H7 (cell line): ENCODE data around the gene SYT3. TPM values are rescaled to one million over a fixed set of nuclear protein-coding genes. Genes with fewer than 3 reads are reported as not detected.
"Not testable (repeated sequence)": the region's sequence is repeated elsewhere in the genome, so short reads cannot be mapped to it uniquely, and the experiment has no call there.

Source experiments
- DNase-seq: peaks from one replicate; pipeline ENCODE4 v3.0.0; 2012
- H3K27me3 ChIP-seq: 2 replicates; pipeline ENCODE4 v1.6.0; 2011; ENCODE audit warnings: mild to moderate bottlenecking, low read length; ENCODE audit not compliant: control insufficient read depth, insufficient read depth
- H3K36me3 ChIP-seq: replicated peaks from 2 replicates; pipeline ENCODE4 v1.5.1; 2011; ENCODE audit warnings: low read length; ENCODE audit not compliant: control insufficient read depth, insufficient read depth
- H3K4me3 ChIP-seq: 2 replicates; pipeline ENCODE4 v1.5.1; 2011; ENCODE audit warnings: low read depth, mild to moderate bottlenecking, control low read depth, low read length, moderate library complexity; ENCODE audit not compliant: insufficient read depth
- total RNA-seq: library from RNA; depleted of rRNA; stranded (reverse); fragments of >200 nt; shearing (Covaris generic); gene quantifications from 2 replicates; pipeline ENCODE4 v1.2.3, GENCODE V29; 2014

SYT3 gene
- total RNA-seq, 1 experiment from 2014 or later = 0.66 TPM

DNA sequence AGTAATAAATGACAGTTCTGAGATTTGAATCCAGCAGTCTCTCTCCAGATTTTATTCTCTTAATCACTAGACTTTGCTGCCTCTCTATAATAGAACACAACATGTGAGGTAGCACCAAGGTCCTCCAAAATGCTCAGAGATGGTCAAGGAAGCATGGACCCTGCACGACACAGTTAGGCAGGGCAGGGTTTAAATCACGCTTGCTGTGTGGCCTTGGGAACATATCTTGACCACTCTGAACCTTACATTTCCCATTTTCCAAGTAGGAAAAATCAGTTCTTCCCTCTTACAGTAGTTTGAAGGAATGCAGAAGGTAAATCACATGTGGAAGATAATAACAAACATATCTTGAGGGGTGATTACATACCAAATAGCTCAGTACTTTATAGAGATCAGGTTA, 6.3 kb downstream of the SYT3 start:
- peaks cover 5% of the 10 kb centered on the region for H3K27me3 ChIP-seq
- no peak overlapping the region for H3K4me3 ChIP-seq
- DNase-seq = no peak
- H3K36me3 ChIP-seq = no peaks in the 10 kb centered on the region

DNA sequence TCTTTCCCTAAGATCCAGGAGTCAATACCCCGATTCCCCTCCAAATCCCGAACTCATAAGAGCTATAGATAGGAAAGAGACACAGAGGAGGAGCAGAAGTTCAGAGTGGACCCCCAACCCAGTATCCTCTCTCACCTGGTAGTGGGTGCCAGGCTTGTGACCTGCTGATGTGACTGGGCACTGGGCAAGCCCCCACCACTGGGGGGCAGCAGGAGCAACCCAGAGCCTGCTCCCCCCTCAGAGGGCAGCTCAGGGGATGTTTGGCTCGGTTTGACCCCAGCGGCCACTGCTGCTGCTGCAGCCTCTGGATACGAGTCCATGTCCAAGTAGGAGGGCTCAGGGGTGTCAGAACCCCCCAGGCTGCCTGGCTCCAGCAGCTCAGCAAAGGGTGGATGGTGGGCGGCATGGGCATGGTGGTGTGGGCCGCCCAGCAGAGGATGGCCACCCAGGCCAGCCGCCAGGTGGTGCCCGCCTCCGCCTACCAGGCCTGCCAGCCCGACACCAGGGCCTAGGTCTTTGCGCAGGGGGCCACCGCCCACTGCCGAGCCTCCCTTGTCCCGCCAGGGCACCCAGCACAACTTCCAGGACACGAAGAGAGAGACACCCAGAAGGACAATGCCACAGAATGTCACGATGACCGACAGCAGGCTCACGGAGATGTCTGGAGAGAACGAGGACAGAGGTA, 7.4 kb downstream of the SYT3 start:
- H3K27me3 ChIP-seq = no peaks in the 10 kb centered on the region
- no peaks in the 10 kb centered on the region for H3K36me3 ChIP-seq
- DNase-seq = peak; percentile 83
- no peak overlapping the region for H3K4me3 ChIP-seq

DNA sequence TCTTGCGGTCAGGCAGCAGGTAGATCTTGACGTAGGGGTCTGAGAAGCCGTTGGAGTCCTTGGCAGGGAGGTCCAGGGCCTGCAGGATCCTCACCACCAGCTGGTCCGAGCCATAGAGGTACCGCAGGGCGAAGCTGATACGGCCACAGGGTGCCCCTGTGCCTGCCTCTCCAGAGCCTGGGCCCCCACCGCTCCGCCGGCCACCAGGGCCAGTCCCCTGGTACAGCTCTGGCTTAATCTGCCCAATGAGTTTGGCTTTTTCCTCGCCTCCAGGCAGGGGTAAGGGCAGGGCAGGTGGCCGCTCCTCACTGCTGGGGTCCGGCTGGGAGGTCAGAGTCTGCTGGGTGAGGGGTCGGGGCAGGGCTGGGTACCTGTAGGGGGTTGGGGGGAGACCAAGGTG, 9.9 kb downstream of the SYT3 start:
- no peaks in the 10 kb centered on the region for H3K36me3 ChIP-seq
- H3K4me3 ChIP-seq = no peak overlapping the region
- DNase-seq = peak; percentile 69

DNA sequence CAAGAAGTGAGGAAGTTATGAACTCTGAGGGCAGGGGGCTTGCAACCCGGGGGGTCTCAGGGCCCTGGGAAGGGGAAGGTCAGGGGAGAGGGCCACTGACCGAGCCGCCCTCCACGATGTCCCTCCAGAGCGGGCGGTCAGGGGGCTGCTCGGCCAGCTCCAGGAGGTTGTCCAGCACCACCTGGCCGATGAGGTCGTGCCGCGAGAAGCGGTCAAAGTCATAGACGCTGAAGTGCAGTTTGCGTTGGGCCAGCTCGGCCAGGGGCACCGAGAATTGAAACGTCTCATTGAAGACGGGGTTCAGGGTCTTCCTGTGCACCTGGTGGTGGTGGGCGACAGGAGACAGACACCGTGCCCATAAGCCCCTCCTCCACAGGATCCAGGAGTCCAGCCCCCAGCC, 10.5 kb downstream of the SYT3 start:
- Histone ChIP-seq H3K27me3 (no peaks in the 10 kb centered on the region), H3K4me3 (no peak overlapping the region), H3K36me3 (no peaks in the 10 kb centered on the region)
- peak; percentile 65 for DNase-seq

More for the DNA sequence above, 9.9 kb downstream of the SYT3 start:
- H3K27me3 ChIP-seq = no peaks in the 10 kb centered on the region

DNA sequence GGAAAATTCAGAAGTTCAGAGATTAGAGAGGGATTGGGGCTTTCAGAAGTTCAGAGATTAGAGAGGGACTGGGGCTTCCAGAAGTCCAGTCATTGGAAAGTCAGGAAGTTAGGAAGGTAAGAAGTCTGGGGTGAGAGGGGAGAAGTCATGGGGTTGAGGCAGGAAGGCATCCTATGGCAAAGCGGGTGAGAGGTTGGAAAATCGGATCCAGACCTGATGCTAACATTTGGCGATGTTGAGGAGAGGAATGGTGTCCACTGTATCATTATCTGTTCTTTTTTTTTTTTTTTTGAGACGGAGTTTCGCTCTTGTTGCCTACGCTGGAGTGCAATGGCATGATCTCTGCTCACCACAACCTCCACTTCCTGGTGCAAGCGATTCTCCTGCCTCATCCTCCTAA, 11.1 kb downstream of the SYT3 start:
- Histone ChIP-seq H3K27me3 (no peaks in the 10 kb centered on the region), H3K4me3 (no peak overlapping the region), H3K36me3 (no peaks in the 10 kb centered on the region)
- DNase-seq = peak; percentile 20

DNA sequence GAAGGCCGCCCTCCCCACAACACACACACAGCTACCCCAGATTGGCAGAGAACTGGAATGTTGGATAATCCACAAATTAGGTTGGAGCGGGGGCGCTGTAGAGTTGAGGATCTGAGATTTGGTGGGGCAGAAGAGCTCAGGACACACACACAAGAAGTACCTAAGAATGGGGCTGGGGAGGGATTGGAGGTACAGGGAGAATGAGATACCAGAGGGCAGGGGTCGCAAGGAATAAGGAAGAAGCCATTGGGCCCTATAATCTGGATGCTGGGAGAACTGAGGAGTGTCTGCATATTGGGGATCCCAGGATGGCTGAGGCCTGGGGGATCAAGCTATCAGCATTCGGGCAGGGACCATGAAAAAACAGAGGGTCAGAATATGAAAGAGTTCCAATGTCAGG, 11.5 kb downstream of the SYT3 start:
- no peaks in the 10 kb centered on the region for H3K36me3 ChIP-seq
- no peak overlapping the region for H3K4me3 ChIP-seq
- DNase-seq = peak; percentile 54
- H3K27me3 ChIP-seq = no peaks in the 10 kb centered on the region

DNA sequence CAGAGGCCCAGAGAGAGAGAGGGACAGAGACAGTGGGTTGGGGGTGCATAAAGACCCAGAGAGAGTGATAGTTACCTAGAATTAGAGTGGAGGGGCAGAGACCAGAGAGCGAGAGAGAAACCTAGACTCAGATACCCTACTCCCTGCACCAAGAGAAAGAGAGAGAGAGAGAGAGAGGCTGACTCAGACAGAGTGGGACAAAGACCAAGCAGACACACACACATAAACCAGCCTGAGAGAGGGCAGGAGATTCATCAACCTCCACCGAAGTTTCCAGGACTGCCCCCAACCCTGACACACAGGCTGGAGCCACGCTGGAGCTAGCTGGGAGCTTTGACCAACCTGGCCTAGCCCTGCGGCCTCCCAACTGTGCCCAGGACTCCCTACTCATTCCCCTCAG, 12.9 kb downstream of the SYT3 start:
- DNase-seq = no peak
- Histone ChIP-seq H3K4me3 (no peak overlapping the region), H3K36me3 (no peaks in the 10 kb centered on the region), H3K27me3 (no peaks in the 10 kb centered on the region)

DNA sequence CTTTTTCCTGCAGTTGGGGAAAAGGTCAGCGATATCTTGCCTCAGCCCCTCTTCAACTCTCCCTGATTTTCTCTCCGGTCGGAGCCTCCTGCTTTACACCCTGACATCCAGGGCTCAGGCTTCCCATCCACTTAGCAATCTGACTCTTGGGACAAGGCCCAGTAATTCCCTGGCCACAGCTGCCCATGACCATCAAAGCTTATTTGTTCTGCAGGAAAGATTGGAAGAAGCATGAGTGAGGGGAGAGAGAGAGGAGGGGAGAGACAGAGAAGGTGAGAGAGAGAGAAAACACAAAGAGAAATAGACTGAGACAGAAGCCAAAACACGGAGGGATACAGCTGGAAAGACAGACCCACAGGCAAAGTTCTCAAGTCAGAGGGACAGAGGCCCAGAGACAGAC, 13.7 kb downstream of the SYT3 start:
- H3K4me3 ChIP-seq = no peak overlapping the region
- no peak for DNase-seq
- no peaks in the 10 kb centered on the region for H3K27me3 ChIP-seq
- no peaks in the 10 kb centered on the region for H3K36me3 ChIP-seq

DNA sequence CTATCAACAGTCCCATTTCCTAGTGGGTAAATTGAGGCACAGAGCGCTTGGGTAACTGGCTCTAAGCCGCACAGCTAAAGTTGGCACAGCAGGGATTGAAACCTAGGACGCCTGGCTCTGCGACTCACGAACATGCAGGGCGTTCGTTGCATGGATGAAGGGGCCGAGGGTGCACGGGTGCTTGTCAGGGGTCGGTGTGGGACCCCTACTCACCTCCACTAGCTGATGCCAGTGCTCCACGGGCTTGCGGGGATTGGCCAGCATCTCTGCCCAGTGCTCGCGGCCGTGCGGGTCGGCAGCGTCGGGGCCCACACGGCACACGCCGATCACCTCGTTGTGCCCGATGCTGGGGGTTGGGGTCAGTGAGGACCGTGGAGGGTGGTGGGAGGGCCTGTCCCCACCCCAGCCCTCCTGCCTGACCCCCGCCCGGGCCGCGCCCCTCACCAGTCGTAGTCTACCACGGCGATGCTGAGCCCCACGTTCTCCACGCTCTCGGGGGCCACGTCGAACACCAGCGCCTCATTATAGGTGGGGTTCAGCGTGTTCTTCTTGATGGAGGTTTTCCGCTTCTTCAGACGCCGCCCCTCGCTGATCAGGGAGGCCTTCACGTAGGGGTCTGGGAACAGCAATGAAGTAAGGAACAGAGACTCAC, 14.6 kb downstream of the SYT3 start:
- no peak for DNase-seq

DNA sequence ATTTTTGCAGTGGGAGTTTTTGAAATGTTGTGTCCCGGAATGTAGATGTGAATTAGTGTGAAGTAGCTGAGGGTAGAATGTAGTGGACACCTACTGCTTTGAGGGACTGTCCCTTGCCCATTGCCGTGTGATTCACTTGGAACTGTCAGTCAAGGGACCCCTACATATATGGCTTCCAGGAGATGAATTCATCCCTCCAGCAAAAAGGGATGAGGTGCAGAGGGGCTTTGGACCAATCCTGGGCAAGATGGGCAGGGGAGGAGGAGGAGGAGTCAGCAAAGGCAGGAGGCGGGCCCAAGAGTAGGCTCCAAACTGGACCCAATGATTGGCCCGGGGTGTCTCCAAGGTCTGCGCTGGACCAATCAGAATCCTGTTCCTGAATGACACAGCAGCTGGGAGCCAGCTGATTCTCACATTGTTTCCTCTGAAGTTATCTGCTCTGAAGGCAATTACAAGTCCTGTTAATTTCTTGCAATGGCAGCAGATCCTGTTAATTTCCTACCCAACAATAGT, 19.2 kb downstream of the SYT3 start:
- DNase-seq, H3K36me3 ChIP-seq, H3K4me3 ChIP-seq, H3K27me3 ChIP-seq: not testable (repeated sequence)

More for the DNA sequence above, 14.6 kb downstream of the SYT3 start:
- Histone ChIP-seq H3K27me3 (no peaks in the 10 kb centered on the region), H3K4me3 (no peak overlapping the region), H3K36me3 (no peaks in the 10 kb centered on the region)

DNA sequence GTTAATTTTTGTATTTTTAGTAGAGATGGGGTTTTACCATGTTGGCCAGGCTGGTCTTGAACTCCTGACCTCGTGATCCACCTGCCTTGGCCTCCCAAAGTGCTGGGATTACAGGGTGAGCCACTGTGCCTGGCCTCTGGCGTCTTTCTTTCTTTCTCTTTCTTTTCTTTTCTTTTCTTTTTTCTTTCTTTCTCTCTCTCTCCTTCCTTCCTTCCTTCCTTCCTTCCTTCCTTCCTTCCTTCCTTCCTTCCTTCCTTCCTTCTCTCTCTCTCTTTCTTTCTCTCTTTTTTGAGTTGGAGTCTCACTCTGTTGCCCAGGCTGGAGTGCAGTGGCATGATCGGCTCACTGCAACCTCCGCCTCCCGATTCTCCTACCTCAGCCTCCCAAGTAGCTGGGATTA, 20.5 kb downstream of the SYT3 start:
- not testable (repeated sequence) for DNase-seq, H3K4me3 ChIP-seq, H3K36me3 ChIP-seq, H3K27me3 ChIP-seq

DNA sequence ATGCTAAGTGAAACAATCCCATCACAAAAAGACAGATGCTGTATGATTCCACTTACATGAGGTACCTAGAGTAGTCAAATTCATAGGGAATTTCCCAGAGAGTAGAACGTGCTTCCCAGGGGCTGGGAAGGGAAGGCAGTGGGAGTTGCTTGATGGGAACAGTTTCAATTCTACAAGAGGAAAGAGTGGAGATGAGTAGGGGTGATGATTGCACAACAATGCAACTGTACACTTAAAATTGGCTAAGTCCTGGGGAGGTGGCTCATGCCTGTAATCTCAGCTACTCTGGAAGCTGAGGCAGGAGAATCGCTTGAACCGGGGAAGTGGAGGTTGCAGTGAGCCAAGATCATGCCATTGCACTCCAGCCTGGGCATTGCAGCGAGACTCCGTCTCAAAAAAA, 21.3 kb downstream of the SYT3 start:
- DNase-seq, H3K27me3 ChIP-seq, H3K4me3 ChIP-seq, H3K36me3 ChIP-seq: not testable (repeated sequence)

DNA sequence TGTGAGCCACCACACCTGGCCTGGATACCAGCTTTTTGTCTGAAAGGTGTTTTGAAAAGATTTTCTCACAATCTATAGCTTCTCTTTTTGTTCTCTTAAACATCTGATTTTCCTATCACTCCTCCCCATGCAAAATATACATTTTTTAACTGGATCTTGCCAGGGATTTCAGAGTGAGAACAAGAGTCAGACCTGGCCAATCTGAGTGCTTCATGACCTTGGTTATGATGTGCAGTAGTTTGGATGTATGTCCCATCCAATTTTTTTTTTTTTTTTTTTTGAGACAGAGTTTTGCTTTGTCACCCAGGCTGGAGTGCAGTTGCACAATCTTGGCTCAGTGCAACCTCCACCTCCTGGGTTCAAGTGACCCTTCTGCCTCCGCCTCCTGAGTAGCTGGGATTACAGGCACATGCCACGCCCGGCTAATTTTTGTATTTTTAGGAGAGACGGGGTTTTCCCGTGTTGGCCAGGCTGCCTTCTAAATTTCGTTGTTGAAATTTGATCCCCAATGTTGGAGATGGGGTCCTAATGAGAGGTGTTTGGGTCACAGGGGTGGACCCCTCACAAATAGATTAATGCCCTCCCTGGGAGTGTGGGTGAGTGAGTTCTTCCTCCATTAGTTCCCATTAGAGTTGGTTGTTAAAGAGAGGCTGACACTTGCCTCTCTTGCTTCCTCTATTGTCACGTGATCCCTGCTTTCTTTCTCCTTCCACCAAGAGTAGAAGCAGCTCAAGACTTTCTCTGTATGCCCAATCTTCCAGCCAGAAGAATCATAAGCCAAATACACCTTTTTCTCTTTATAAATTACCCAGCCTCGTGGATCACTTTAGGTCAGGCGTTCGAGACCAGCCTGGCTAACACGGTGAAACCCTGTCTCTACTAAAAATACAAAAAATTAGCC, 26.9 kb downstream of the SYT3 start:
- not testable (repeated sequence) for H3K27me3 ChIP-seq, H3K4me3 ChIP-seq, DNase-seq, H3K36me3 ChIP-seq

DNA sequence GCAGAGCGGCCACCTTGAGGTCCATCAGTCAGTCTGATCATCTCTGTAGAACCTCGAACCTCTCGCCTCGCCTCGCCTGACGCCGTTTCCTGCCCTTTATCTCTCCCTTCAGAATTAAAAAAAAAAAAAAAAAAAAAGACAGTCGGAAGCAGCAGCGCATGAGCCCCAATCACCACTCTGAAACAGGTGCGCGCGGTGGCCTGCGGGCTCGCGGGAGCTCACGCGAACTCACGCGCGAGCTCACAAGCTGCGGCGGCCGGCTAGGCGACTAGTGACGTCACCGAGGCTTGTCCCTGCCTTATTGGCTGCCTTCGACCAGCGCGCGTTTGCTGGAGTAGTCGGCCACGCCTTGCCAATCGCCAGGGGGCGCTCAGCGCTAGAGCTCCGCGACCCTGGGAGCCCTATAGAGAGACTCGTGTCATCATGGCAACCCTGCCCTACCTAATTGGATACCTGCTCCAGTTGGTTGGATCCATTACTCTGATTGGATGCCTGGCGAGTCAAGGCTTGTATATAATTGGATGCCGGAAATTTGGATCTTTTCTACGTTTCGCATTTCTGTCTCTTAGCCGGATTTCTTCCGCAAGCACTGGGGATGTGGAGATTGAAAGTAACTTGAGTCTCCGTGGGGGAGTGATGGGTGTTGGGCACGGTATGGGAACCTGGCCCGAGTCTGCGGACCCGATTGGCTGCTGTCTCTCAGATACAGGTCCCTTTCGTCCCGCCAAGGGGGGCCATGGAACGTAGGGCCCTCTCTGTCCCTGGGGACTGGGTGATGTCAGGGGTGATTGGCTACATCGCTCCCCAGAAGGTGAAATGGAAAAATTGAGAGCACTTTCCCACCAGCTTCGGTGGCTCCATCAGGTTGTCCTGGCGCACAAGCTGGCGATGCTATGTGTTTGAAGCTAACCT, 31.6 kb downstream of the SYT3 start:
- H3K4me3 ChIP-seq = peak overlapping the region; percentile 23; the same call in 1 of the 2 replicates

More for the DNA sequence above, 31.6 kb downstream of the SYT3 start:
- Histone ChIP-seq H3K36me3 (no peaks in the 10 kb centered on the region), H3K27me3 (peaks cover 3% of the 10 kb centered on the region)
- peak; percentile 95 for DNase-seq
